Common myeloid progenitor, CD34-positive (primary cell): ENCODE data around the gene ATXN2L.
"Not testable (repeated sequence)": the region's sequence is repeated elsewhere in the genome, so short reads cannot be mapped to it uniquely, and the experiment has no call there.

Source experiments
- CTCF ChIA-PET: fragments of 350-600 bp; sonication (Branson Sonifier 250); formaldehyde crosslinking; loops from one replicate; lab custom pipeline; 2021; ENCODE audit warnings: antibody characterized with exemption; lab: Charles Lee
- POLR2A ChIA-PET: fragments of 350-600 bp; sonication (Branson Sonifier 250); formaldehyde crosslinking; loops from one replicate; lab custom pipeline; 2021; ENCODE audit warnings: antibody characterized with exemption; lab: Charles Lee
- DNase-seq, 3 donors: peaks; one replicate each; pipeline versions ENCODE4 v3.0.0 to v3.0.0-alpha.2; 2013
- H3K27ac ChIP-seq, 2 experiments: 1 replicate in 1 of 2; 2 replicates in 1 of 2; pipeline ENCODE4 v1.7.0; 2013; ENCODE audit warnings: inconsistent platforms in 2 of 2, low read length in 2 of 2, mild to moderate bottlenecking in 2 of 2, low read depth in 1 of 2, moderate library complexity in 1 of 2; ENCODE audit not compliant: severe bottlenecking in 2 of 2, insufficient read depth in 1 of 2, poor library complexity in 1 of 2
- H3K27me3 ChIP-seq, 5 experiments: replicated peaks in 2 of 5; 1 replicate in 3 of 5; 2 replicates in 2 of 5; pipeline versions ENCODE4 v1.6.1 to v1.7.0; 2013; ENCODE audit warnings: low read length in 4 of 5, mild to moderate bottlenecking in 2 of 5, moderate library complexity in 2 of 5, inconsistent platforms in 1 of 5; ENCODE audit not compliant: insufficient read depth in 5 of 5, control insufficient read depth in 4 of 5
- H3K36me3 ChIP-seq, 4 experiments: 1 replicate in 2 of 4; 2 replicates in 2 of 4; pipeline versions ENCODE4 v1.6.1 to v1.7.0; 2013; ENCODE audit warnings: low read length in 3 of 4, control low read depth in 1 of 4, mild to moderate bottlenecking in 1 of 4; ENCODE audit not compliant: control insufficient read depth in 4 of 4, insufficient read depth in 4 of 4
- H3K4me1 ChIP-seq, 4 experiments: 1 replicate in 3 of 4; 2 replicates in 1 of 4; pipeline versions ENCODE4 v1.6.1 to v1.7.1; 2013; ENCODE audit warnings: low read length in 3 of 4, mild to moderate bottlenecking in 3 of 4, control low read depth in 1 of 4, inconsistent platforms in 1 of 4, moderate library complexity in 1 of 4; ENCODE audit not compliant: control insufficient read depth in 4 of 4, insufficient read depth in 4 of 4; ENCODE audit errors: control extremely low read depth in 1 of 4
- H3K4me3 ChIP-seq, 7 experiments: 1 replicate in 4 of 7; 2 replicates in 3 of 7; pipeline versions ENCODE4 v1.5.1 to v1.7.0; 2013; ENCODE audit warnings: mild to moderate bottlenecking in 7 of 7, low read length in 6 of 7, moderate library complexity in 6 of 7, inconsistent platforms in 2 of 7, low read depth in 2 of 7, control low read depth in 1 of 7; ENCODE audit not compliant: insufficient read depth in 4 of 7, control insufficient read depth in 1 of 7; ENCODE audit errors: extremely low read depth in 1 of 7
- H3K9me3 ChIP-seq, 5 experiments: 1 replicate in 4 of 5; 2 replicates in 1 of 5; pipeline versions ENCODE4 v1.6.1 to v1.7.1; 2013; ENCODE audit warnings: low read length in 4 of 5, mild to moderate bottlenecking in 2 of 5, inconsistent platforms in 1 of 5, low read depth in 1 of 5, moderate library complexity in 1 of 5; ENCODE audit not compliant: control insufficient read depth in 4 of 5, insufficient read depth in 2 of 5; ENCODE audit errors: control extremely low read depth in 1 of 5
- WGBS: methylation state at CpG from one replicate; pipeline ENCODE4 v1.1.5; 2013; ENCODE audit not compliant: insufficient coverage; 5-methylcytosine and 5-hydroxymethylcytosine counted together

Gene ATXN2L

GRCh38 chr16:28879261-28879840 lies 56.6 kb downstream of the ATXN2L start:
- WGBS = 3% methylated on average over 14 of the region's 27 CpGs
- ChIA-PET CTCF (interaction anchor here (1.1 to 2.4 kb wide), 5 partner anchors 14 to 68 kb away, joined by 3 to 8 read pairs (median 6); partner anchors contain the start of gene RABEP2), POLR2A (interaction anchor here (0.6 kb wide), 1 partner anchor 17 kb away, joined by 5 read pairs; no protein-coding TSS in a partner anchor)
- H3K4me3 ChIP-seq = peak overlapping the region in 6 of 7 experiments; percentile 38 to 83 (median 72)
- H3K9me3 ChIP-seq = no peaks in the 10 kb centered on the region
- no peak for DNase-seq
- peak overlapping the region in 1 of 2 experiments; percentile 14 for H3K27ac ChIP-seq
- peaks cover 0 to 8% (median 0%) of the 10 kb centered on the region in 5 experiments for H3K27me3 ChIP-seq
- peaks cover 2 to 33% (median 18%) of the 10 kb centered on the region in 4 experiments for H3K4me1 ChIP-seq
- H3K36me3 ChIP-seq = peaks cover 0 to 4% (median 3%) of the 10 kb centered on the region in 4 experiments

- peak; percentile 77 to 88 (median 88) for DNase-seq
- Histone ChIP-seq H3K9me3 (no peaks in the 10 kb centered on the region), H3K4me3 (peak overlapping the region in 6 of 7 experiments; percentile 38 to 83 (median 72)), H3K27ac (peak overlapping the region in 1 of 2 experiments; percentile 14), H3K27me3 (peaks cover 0 to 8% (median 0%) of the 10 kb centered on the region in 5 experiments), H3K4me1 (peaks cover 2 to 33% (median 18%) of the 10 kb centered on the region in 4 experiments), H3K36me3 (peaks cover 0 to 3% (median 0%) of the 10 kb centered on the region in 4 experiments)
- POLR2A ChIA-PET = interaction anchor here (0.6 kb wide), 1 partner anchor 16 kb away, joined by 5 read pairs; no protein-coding TSS in a partner anchor
- under 1% methylated on average over 59 of the region's 66 CpGs for WGBS
- CTCF ChIA-PET = interaction anchor here (1.0 to 2.4 kb wide), 8 partner anchors 9 to 67 kb away, joined by 3 to 8 read pairs (median 4); partner anchors contain the start of gene RABEP2
Measured at GRCh38 chr16:28879841-28880588, 57.2 kb downstream of the ATXN2L start.

GRCh38 chr16:28880589-28880915 lies 57.8 kb downstream of the ATXN2L start:
- Histone ChIP-seq H3K27ac (no peak overlapping the region), H3K4me1 (peaks cover 2 to 33% (median 18%) of the 10 kb centered on the region in 4 experiments), H3K9me3 (no peaks in the 10 kb centered on the region), H3K27me3 (peaks cover 0 to 8% (median 0%) of the 10 kb centered on the region in 5 experiments), H3K4me3 (peak overlapping the region in 2 of 7 experiments; percentile 73 to 83), H3K36me3 (peaks cover 0 to 3% (median 0%) of the 10 kb centered on the region in 4 experiments)
- POLR2A ChIA-PET = no interaction called here
- CTCF ChIA-PET = interaction anchor here (1.0 to 1.7 kb wide), 6 partner anchors 9 to 66 kb away, joined by 3 to 6 read pairs (median 4); no protein-coding TSS in a partner anchor
- 26% methylated on average over 10 of the region's 11 CpGs for WGBS
- no peak for DNase-seq

- ChIA-PET CTCF (interaction anchor here (1.0 to 1.7 kb wide), 5 partner anchors 10 to 66 kb away, joined by 3 to 6 read pairs (median 4); no protein-coding TSS in a partner anchor), POLR2A (no interaction called here)
- no peaks in the 10 kb centered on the region for H3K9me3 ChIP-seq
- WGBS = 73% methylated on average over 4 of the region's 4 CpGs
- no peak overlapping the region for H3K27ac ChIP-seq
- peaks cover 2 to 33% (median 18%) of the 10 kb centered on the region in 4 experiments for H3K4me1 ChIP-seq
- H3K4me3 ChIP-seq = no peak overlapping the region
- no peak for DNase-seq
- H3K27me3 ChIP-seq = peaks cover 0 to 8% (median 0%) of the 10 kb centered on the region in 5 experiments
- H3K36me3 ChIP-seq = peaks cover 0 to 1% (median 0%) of the 10 kb centered on the region in 4 experiments
Measured at GRCh38 chr16:28880955-28881354, 58.2 kb downstream of the ATXN2L start.

GRCh38 chr16:28881565-28881964 lies 58.8 kb downstream of the ATXN2L start:
- WGBS = 100% methylated on average over 2 of the region's 4 CpGs
- H3K9me3 ChIP-seq, CTCF ChIA-PET, H3K27ac ChIP-seq, DNase-seq, H3K36me3 ChIP-seq, H3K4me3 ChIP-seq, H3K27me3 ChIP-seq, POLR2A ChIA-PET: not testable (repeated sequence)
- H3K4me1 ChIP-seq = peaks cover 2 to 33% (median 18%) of the 10 kb centered on the region in 4 experiments

GRCh38 chr16:28882551-28883160 lies 59.9 kb downstream of the ATXN2L start:
- Histone ChIP-seq H3K36me3 (no peaks in the 10 kb centered on the region), H3K27me3 (peaks cover 0 to 8% (median 0%) of the 10 kb centered on the region in 5 experiments), H3K4me3 (no peak overlapping the region), H3K27ac (no peak overlapping the region), H3K4me1 (peaks cover 2 to 23% (median 18%) of the 10 kb centered on the region in 4 experiments), H3K9me3 (no peaks in the 10 kb centered on the region)
- ChIA-PET CTCF (interaction anchor here (0.6 kb wide), 1 partner anchor 12 kb away, joined by 3 read pairs; no protein-coding TSS in a partner anchor), POLR2A (no interaction called here)
- WGBS = 82% methylated on average over 18 of the region's 24 CpGs
- no peak for DNase-seq
